Muscle layer of duodenum (tissue), 2 donors: Measurements from ENCODE around the gene ARHGEF16.

Source experiments
- H3K27ac ChIP-seq: one replicate; pipeline ENCODE4 v1.7.0; 2013; ENCODE audit warnings: mild to moderate bottlenecking, low read length
- H3K27me3 ChIP-seq: one replicate; pipeline ENCODE4 v1.7.0; 2013; ENCODE audit warnings: low read depth, mild to moderate bottlenecking, control low read depth, low read length
- H3K36me3 ChIP-seq, 2 donors: one replicate each; pipeline ENCODE4 v1.7.0; 2013; ENCODE audit warnings: low read length in 2 of 2, control low read depth in 1 of 2, mild to moderate bottlenecking in 1 of 2; ENCODE audit not compliant: insufficient read depth in 2 of 2, control insufficient read depth in 1 of 2
- H3K4me1 ChIP-seq, 2 donors: one replicate each; pipeline ENCODE4 v1.7.0; 2013; ENCODE audit warnings: low read length in 2 of 2, mild to moderate bottlenecking in 2 of 2, control low read depth in 1 of 2, moderate library complexity in 1 of 2; ENCODE audit not compliant: insufficient read depth in 2 of 2, control insufficient read depth in 1 of 2
- H3K4me3 ChIP-seq, 2 donors: one replicate each; pipeline ENCODE4 v1.7.0; 2013; ENCODE audit warnings: low read length in 2 of 2, low read depth in 1 of 2, mild to moderate bottlenecking in 1 of 2
- H3K9me3 ChIP-seq, 2 donors: one replicate each; pipeline ENCODE4 v1.7.0; 2013; ENCODE audit warnings: low read length in 2 of 2, control low read depth in 1 of 2, mild to moderate bottlenecking in 1 of 2; ENCODE audit not compliant: control insufficient read depth in 1 of 2
- donor health status: healthy.

Gene ARHGEF16

DNA sequence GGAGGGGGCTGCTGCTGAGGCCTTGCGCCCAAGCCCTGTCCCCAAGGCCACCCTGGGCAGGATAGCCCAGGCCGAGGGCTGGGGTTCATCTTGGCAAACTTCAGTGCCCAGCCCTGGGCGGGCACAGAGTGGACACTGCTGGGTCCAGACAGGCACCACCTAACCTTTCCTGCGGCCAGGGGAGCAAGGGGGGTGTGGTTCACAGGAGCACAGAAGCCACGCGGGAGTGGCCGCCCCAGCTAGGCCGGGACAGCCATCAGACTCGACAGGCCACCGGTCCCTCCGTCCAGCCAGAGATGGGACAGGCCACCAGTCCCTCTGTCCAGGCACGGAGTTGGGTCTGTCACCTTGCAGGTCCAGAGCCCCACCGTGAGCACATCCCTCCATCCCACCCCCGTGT, 28.9 kb downstream of the ARHGEF16 start:
- Histone ChIP-seq H3K4me3 (no peak overlapping the region), H3K27me3 (no peaks in the 10 kb centered on the region), H3K27ac (no peak overlapping the region), H3K36me3 (no peaks in the 10 kb centered on the region), H3K4me1 (peaks cover 0 to 4% of the 10 kb centered on the region in 2 donors), H3K9me3 (peaks cover 0 to 4% of the 10 kb centered on the region in 2 donors)

DNA sequence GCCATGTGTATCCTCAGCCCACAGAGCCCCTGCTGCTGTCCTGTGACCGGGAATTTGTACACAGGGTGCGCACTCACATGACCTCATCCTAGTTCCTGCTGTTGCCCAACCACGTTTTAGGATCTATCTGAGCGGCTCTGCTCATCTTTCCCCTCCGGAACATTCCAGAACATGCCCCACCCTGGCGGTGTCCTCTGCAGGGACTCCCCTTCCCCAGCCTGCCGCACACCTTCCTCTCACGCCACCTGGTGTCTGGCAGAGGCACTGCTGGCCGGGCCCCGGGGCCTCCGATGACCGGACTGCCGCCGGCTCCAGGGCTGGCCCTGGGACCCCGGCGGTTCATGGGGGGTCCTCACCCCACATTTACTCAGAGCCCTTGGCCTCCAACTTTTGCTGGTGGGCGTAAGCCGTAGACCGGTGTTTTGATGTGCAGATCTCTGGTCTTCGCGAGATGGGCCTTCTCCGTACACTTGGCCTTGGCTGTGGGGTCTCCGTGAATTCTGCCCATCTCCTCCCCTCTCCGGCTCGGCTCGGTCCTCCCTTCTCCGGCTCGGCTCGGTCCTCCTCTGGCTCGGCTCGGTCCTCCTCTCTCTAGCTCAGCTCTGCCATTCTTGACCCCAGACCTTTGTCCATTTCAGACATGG, 29.5 kb downstream of the ARHGEF16 start:
- Histone ChIP-seq H3K36me3 (no peaks in the 10 kb centered on the region), H3K27ac (no peak overlapping the region), H3K9me3 (peaks cover 0 to 6% of the 10 kb centered on the region in 2 donors), H3K4me1 (peaks cover 0 to 4% of the 10 kb centered on the region in 2 donors), H3K27me3 (no peaks in the 10 kb centered on the region), H3K4me3 (no peak overlapping the region)

DNA sequence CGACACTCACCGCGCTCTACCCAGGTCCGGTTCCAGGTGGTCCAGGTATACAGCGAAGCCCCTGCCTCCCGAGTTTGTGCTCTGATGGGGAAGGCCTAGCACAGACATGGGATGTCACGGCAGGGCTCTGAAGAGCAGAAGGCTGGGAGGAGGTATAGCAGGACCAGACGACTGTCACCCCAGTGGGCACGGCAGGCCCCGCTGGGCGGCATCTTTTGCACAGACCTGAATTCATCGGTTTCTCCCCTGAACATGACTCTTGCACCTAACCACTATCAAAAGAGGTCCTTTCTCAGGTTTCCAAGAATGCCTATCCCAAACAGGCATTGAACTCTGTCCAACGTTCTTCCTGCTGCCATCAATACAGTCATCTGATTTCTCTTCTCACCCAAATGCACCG, 30.6 kb downstream of the ARHGEF16 start:
- Histone ChIP-seq H3K27me3 (no peaks in the 10 kb centered on the region), H3K9me3 (peaks cover 0 to 6% of the 10 kb centered on the region in 2 donors), H3K4me3 (no peak overlapping the region), H3K27ac (no peak overlapping the region), H3K4me1 (peaks cover 0 to 4% of the 10 kb centered on the region in 2 donors), H3K36me3 (no peaks in the 10 kb centered on the region)

DNA sequence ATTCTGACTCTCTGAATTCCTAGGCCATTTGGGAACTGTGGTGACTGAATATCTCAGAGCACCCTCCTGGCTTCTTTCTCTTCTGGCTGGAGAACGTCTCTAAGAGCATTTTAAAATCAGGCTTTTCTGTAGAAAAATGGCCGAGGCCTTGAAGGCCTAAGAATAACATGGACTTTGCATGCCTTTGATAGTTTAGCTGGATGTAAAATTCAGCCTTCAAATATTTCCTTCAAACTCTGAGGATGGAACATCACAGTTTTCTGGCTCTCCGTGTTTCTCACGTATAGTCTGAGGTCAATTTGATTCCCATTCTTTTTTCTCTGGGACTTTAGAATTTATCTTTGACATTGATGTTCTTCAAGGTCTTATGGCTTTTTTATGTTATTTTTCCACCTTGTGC, 34.0 kb downstream of the ARHGEF16 start:
- Histone ChIP-seq H3K36me3 (no peaks in the 10 kb centered on the region), H3K4me1 (peaks cover 0 to 9% of the 10 kb centered on the region in 2 donors), H3K27ac (no peak overlapping the region), H3K9me3 (peaks cover 0 to 6% of the 10 kb centered on the region in 2 donors), H3K4me3 (no peak overlapping the region), H3K27me3 (no peaks in the 10 kb centered on the region)

DNA sequence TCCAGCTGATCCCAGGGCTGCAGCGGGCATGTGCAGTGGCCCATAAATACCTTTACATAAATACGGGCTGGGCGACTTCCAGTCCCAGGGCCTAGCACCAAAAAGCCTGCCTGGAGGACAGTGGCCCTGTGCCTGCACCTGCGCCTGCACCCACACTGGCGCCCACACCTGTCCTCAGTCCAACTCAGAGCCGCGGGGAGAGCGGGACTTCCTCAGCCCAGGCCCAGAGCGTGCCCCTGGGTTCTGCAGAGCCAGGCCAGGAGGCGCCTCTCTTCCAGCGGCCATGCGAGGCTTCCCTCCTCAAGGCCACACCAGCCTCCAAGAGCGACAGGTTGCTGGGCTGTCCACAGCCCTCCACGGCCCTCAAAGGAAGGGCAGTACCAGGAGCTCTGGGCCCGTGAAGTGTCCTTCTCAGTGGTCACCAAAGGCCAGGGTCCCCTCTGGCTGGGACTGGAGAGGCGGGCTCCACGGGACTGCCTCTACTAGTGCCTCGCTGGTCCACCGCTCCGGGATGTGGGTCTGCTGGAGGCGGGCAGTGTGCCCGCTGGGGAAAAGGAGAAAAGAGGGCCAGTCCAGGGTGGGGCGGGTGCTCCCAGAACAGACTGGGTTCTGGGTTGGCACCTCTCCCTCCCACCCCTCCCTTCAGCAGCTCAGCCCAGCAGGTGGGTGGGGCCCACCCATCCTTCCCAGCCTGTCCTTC, 35.7 kb downstream of the ARHGEF16 start:
- peaks cover 0 to 6% of the 10 kb centered on the region in 2 donors for H3K9me3 ChIP-seq
- no peak overlapping the region for H3K27ac ChIP-seq
- no peaks in the 10 kb centered on the region for H3K36me3 ChIP-seq
- no peaks in the 10 kb centered on the region for H3K27me3 ChIP-seq
- H3K4me1 ChIP-seq, result peaks cover 0 to 6% of the 10 kb centered on the region in 2 donors
- H3K4me3 ChIP-seq, result no peak overlapping the region

DNA sequence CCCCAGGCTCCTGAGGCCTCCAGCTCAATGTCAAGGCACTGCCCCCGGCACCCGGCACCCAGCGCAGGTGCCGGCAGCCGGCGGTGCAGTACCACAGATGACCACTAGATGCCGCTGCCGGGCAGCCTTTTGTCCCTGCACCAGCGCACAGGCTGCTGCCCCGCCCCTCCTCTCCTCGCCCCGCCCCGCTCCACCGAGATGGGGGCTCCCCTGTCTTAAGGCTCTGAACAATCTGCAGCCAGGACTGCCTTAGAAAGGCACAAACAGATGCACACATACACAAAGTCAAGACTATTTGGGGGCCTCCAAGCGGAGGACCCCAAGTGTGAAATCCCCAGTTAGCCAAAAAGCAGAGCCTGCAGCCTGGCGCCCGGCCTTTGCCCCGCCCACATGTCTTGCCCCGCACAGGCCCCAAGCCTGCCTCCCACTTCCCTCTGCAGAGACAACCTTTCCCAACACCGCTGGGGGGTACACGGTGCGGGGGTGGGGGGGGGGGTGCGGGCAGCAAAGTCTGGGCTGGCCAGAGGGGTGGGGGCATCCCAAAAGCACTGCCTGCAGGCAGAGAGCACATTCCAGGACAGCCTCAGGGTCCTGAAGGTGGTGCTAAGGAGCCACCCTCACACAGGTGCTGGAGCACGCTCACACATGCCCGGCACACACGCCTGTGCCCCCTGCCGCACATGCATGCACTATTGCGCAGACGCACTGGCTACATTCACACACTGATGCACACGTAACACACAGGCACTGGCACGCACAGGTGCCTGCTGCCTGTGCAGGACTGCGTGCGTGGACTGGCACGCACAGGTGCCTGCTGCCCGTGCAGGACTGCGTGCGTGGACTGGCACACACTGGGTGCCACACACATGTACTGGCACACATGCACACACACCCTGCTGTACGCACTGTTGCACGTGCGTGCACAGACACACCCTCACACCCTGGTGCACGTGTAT, 37.1 kb downstream of the ARHGEF16 start:
- H3K9me3 ChIP-seq, result peaks cover 0 to 6% of the 10 kb centered on the region in 2 donors
- H3K4me1 ChIP-seq, result peaks cover 0 to 6% of the 10 kb centered on the region in 2 donors
- no peaks in the 10 kb centered on the region for H3K36me3 ChIP-seq
- no peaks in the 10 kb centered on the region for H3K27me3 ChIP-seq
- H3K27ac ChIP-seq, result no peak overlapping the region
- no peak overlapping the region for H3K4me3 ChIP-seq

DNA sequence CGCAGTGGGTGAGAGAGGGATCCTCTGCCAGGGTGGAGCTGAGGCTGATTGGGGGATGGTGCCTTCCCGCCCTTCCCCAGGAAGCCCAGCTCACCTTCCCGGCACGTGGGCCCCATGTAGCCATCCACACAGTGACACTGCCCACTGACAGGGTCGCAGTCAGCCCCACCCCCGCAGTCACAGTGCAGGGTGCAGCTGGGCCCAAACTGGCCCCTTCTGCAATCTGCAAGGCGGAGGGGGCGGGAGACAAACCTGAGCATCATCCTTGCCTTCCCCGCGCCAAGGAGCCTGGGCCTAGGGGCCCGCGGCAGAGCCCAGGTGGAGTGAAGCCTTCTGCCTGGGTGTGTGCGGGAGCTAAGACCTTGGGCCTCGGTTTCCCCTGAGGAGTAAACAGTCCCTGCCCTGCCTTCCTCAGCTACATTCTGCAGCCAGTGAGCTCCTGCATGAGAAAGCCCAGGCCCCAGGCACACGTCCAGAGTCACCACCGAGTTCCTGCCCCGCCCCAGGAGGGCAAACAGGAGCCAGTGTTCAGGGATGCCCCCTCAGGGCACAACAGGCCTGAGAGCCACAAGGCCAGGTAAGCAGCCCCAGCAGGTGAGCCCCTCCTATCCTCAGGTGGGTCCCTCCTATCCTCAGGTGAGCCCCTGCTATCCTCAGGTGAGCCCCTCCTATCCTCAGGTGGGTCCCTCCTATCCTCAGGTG, 38.2 kb downstream of the ARHGEF16 start:
- H3K4me1 ChIP-seq, result peaks cover 0 to 6% of the 10 kb centered on the region in 2 donors
- H3K4me3 ChIP-seq, result no peak overlapping the region
- H3K27me3 ChIP-seq, result no peaks in the 10 kb centered on the region
- H3K36me3 ChIP-seq, result no peaks in the 10 kb centered on the region
- H3K9me3 ChIP-seq, result peaks cover 0 to 6% of the 10 kb centered on the region in 2 donors
- H3K27ac ChIP-seq, result no peak overlapping the region

DNA sequence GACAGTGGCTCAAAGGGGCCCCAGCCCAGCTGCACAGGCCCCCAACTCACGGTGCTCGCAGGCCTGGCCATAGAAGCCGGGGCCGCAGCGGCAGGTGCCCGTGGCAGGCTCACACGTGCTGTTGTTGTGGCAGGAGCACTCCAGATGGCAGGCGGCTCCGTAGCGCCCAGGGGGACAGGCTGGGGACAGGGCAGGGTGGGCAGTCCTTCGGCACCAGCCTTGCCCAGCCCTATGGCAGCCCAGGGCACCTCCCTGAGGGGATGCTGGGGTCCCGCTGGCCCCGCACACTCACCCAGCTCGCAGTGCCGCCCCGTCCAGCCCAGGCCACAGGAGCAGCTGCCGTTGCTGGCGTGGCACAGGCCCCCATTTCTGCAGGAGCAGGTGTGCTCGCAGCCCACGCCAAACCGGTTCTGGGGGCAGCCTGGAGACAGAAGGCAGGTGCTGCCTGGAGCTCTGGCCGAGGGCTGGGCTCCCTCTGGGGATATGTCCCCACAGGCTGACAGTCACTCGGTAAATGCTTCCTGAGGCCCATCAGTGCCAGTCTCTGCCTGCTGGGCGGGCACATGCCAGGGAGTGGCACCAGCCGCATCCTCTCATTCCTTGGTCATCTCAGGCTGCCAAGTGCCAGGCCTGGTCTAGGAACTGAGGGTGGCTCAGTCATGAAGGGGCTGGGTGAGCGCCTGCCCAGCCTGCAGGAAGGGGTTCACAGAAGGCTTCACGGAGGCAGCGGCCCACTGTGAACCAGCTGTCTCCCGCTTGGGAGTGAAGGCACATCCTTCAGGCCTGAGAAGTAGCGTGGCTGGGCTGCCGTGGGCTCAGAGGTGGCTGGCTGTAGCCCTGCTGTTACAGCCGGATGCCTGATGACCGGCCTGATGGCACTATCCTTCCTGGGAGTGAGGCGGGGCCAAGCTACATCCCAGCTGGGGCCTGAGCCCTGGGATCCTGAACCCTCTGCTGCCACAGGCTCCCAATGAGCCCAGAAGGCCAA, 40.1 kb downstream of the ARHGEF16 start:
- Histone ChIP-seq H3K9me3 (no peaks in the 10 kb centered on the region), H3K36me3 (no peaks in the 10 kb centered on the region), H3K4me3 (no peak overlapping the region), H3K4me1 (peaks cover 0 to 6% of the 10 kb centered on the region in 2 donors), H3K27ac (no peak overlapping the region), H3K27me3 (no peaks in the 10 kb centered on the region)

DNA sequence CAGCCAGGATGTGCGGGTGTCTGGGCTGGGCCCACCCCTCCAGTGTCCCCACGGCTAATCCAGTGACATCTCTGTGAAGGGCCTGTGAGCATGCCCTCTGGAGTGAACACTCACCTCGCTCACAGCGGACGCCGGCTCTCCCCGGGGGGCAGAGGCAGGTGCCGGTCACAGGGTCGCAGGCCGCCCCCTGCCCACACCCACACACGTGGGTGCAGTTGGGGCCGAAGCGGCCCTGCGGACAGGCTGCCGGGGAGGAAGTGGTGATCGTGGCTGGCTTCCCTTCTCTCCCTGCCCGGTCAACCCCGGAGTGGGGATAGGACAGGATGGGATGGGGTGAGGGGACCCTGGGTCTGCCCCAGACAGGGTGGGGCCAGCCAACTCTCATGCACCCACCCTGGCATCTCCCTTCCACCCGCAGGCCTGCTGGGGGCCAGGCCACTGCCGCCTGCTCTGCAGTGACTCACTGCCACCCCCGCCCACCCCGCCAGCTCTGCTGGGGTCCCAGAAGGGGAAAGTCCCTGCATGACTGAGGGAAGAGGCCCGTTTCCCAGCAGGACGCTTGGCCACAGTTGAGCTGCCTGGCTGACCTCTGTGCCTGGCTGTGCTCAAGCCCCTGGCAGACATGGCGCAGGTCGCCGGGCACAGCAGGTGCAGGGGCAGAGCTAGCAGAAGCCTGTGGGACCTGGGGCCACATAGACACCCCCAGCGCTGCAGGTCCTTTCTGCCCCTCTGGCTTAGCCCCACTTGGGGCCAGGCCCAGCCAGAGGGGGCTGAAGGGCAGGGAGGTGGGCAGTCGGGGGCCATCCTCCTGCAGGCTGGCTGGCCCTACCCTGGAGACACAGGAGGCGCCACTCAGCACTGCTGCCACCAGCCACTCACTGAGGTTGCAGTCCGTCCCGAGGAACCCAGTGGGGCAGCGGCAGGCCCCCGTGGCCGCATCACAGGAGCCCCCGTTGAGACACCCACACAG, 41.6 kb downstream of the ARHGEF16 start:
- Histone ChIP-seq H3K27ac (no peak overlapping the region), H3K36me3 (no peaks in the 10 kb centered on the region), H3K9me3 (no peaks in the 10 kb centered on the region), H3K4me3 (no peak overlapping the region), H3K27me3 (no peaks in the 10 kb centered on the region), H3K4me1 (peaks cover 0 to 5% of the 10 kb centered on the region in 2 donors)
